Activated CD8-positive, alpha-beta T cell treated with anti-CD3 and anti-CD28 coated beads for 36 hours (primary cell): ENCODE data around the gene ACTN3. TPM values are rescaled to one million over a fixed set of nuclear protein-coding genes. Genes with fewer than 3 reads are reported as not detected.

Experiments used
- ATAC-seq: fragments of 200-7000 bp; cut with Tn5 transposase; one replicate; pipeline ENCODE4 v1.10.0; 2021; ENCODE audit warnings: mild to moderate bottlenecking, moderate library complexity
- CTCF ChIA-PET: fragments of 350-600 bp; sonication (Branson Sonifier 250); formaldehyde crosslinking; loops from one replicate; lab custom pipeline; 2021; ENCODE audit warnings: antibody characterized with exemption; lab: Charles Lee
- POLR2A ChIA-PET: fragments of 350-600 bp; sonication (Branson Sonifier 250); formaldehyde crosslinking; loops from one replicate; lab custom pipeline; 2021; ENCODE audit warnings: antibody characterized with exemption; lab: Charles Lee
- DNase-seq: peaks from one replicate; pipeline ENCODE4 v3.0.0-alpha.2; 2020
- H3K27ac Mint-ChIP-seq: one replicate; pipeline ENCODE4 v1.8.0; 2021; ENCODE audit warnings: mild to moderate bottlenecking, mixed read lengths
- H3K27me3 Mint-ChIP-seq: one replicate; pipeline ENCODE4 v1.8.0; 2021; ENCODE audit warnings: mixed read lengths
- H3K36me3 Mint-ChIP-seq: one replicate; pipeline ENCODE4 v1.8.0; 2021; ENCODE audit warnings: low read depth, mixed read lengths
- H3K4me1 Mint-ChIP-seq: one replicate; pipeline ENCODE4 v1.8.0; 2021; ENCODE audit warnings: low read depth, mixed read lengths
- H3K4me3 Mint-ChIP-seq: one replicate; pipeline ENCODE4 v1.8.0; 2021; ENCODE audit warnings: mild to moderate bottlenecking, moderate library complexity, mixed read lengths
- H3K9me3 Mint-ChIP-seq: one replicate; pipeline ENCODE4 v1.8.0; 2021; ENCODE audit warnings: mixed read lengths
- intact Hi-C: fragments of 100-400 bp; cut with micrococcal nuclease; formaldehyde crosslinking; loops from one replicate; pipeline ENCODE4 v1.10.0; 2022
- total RNA-seq, 2 experiments: library from RNA; stranded (reverse); gene quantifications; one replicate each; pipeline ENCODE4 v1.2.3, GENCODE V29; 2021
- TF ChIP-seq, protein P1 (sequence below): fragments of 200-600 bp; IDR thresholded peaks from one replicate; pipeline ENCODE4 v1.8.0; 2022; ENCODE audit warnings: antibody characterized with exemption, mild to moderate bottlenecking

Gene ACTN3
- total RNA-seq, 2 experiments from 2014 or later, result 0.14 TPM; not detected in 1

GRCh38 chr11:66559142-66559865 is 12.6 kb downstream of the ACTN3 start:
- Mint-ChIP-seq H3K27me3 (peaks cover 9% of the 10 kb centered on the region), H3K36me3 (no peaks in the 10 kb centered on the region), H3K4me1 (peaks cover 3% of the 10 kb centered on the region), H3K9me3 (no peaks in the 10 kb centered on the region), H3K4me3 (no peak overlapping the region), H3K27ac (no peak overlapping the region)
- intact Hi-C loops, result no loop called here
- CTCF ChIA-PET, result interaction anchor here (1.4 to 2.5 kb wide), 2 partner anchors 13 to 119 kb away, joined by 5 to 6 read pairs; partner anchors contain the start of genes RBM4B and ZDHHC24
- TF ChIP-seq, protein P1, sequence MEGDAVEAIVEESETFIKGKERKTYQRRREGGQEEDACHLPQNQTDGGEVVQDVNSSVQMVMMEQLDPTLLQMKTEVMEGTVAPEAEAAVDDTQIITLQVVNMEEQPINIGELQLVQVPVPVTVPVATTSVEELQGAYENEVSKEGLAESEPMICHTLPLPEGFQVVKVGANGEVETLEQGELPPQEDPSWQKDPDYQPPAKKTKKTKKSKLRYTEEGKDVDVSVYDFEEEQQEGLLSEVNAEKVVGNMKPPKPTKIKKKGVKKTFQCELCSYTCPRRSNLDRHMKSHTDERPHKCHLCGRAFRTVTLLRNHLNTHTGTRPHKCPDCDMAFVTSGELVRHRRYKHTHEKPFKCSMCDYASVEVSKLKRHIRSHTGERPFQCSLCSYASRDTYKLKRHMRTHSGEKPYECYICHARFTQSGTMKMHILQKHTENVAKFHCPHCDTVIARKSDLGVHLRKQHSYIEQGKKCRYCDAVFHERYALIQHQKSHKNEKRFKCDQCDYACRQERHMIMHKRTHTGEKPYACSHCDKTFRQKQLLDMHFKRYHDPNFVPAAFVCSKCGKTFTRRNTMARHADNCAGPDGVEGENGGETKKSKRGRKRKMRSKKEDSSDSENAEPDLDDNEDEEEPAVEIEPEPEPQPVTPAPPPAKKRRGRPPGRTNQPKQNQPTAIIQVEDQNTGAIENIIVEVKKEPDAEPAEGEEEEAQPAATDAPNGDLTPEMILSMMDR, result no peak
- ATAC-seq (peak; percentile 82), DNase-seq (peak; percentile 36)
- POLR2A ChIA-PET, result interaction anchor here (0.9 kb wide), 1 partner anchor 14 kb away, joined by 3 read pairs; the partner anchor contains the start of gene ZDHHC24

DNA sequence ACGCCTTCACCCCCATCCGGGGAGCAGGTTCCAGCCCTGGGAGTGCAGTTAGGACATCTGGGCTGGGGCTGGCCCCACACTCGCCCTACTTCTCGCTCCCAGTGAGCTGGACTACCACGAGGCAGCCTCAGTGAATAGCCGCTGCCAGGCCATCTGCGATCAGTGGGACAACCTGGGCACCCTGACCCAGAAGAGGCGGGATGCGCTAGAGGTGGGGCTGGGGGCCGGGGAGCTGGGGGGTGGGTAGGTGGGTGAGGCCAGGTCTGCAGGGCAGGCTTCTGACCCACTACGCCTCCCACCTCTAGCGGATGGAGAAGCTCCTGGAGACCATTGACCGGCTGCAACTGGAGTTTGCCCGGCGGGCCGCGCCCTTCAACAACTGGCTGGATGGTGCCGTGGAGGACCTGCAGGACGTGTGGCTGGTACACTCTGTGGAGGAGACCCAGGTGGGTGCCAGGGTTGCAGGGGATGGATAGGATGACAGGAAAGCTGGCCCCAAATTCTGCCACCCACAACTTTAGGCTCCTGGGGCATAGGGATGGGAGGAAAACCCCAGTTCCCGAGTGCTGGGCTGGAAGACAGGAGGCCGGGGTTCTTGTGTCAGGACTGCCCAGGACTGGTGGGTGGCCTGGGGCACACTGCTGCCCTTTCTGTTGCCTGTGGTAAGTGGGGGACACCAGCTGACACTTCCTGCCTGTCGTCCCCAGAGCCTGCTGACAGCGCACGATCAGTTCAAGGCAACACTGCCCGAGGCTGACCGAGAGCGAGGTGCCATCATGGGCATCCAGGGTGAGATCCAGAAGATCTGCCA is 13.4 kb downstream of the ACTN3 start:
- H3K4me1 Mint-ChIP-seq, result peaks cover 3% of the 10 kb centered on the region
- no peak overlapping the region for H3K4me3 Mint-ChIP-seq
- peaks cover 9% of the 10 kb centered on the region for H3K27me3 Mint-ChIP-seq
- no peaks in the 10 kb centered on the region for H3K36me3 Mint-ChIP-seq
- ChIA-PET CTCF (interaction anchor here (1.4 to 2.5 kb wide), 2 partner anchors 14 to 118 kb away, joined by 5 to 6 read pairs; partner anchors contain the start of genes RBM4B and ZDHHC24), POLR2A (interaction anchor here (0.9 kb wide), 1 partner anchor 14 kb away, joined by 3 read pairs; the partner anchor contains the start of gene ZDHHC24)
- H3K9me3 Mint-ChIP-seq, result no peaks in the 10 kb centered on the region
- ATAC-seq (no peak), DNase-seq (no peak)
- TF ChIP-seq, protein P1, result no peak
- intact Hi-C loops, result no loop called here
- H3K27ac Mint-ChIP-seq, result no peak overlapping the region

DNA sequence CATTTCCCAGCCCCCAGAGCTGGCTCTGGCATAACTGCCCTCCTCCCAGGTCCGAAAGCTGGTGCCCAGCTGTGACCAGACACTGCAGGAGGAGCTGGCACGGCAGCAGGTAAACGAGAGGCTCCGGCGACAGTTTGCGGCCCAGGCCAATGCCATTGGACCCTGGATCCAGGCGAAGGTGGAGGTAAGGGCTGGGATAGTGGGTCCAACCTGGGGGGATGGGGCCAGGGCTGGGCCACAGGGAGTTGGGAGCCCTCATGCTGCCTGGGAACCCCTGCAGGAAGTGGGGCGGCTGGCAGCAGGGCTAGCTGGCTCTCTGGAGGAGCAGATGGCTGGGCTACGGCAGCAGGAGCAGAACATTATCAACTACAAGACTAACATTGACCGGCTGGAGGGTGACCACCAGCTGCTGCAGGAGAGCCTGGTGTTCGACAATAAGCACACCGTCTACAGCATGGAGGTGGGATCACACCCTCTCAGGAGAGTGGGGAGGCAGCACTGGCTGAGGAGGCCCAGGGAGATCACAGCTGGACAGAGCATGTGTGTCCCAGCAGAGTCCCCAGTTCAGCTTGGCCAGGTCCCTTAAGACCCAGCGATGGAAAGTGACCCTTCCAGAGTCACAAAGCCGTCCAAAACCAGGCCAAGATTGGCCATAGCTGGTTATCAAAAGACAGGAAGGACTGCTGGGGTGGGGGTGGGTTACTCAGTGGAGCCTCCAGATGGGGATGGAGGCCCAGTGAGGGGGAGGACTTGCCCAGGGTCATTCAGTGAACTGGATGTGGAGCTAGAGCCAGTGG is 14.7 kb downstream of the ACTN3 start:
- ATAC-seq (no peak), DNase-seq (no peak)
- POLR2A ChIA-PET, result interaction anchor here (0.5 to 1.3 kb wide), 3 partner anchors 13 to 85 kb away, joined by 3 read pairs; partner anchors contain the start of gene BBS1
- peaks cover 3% of the 10 kb centered on the region for H3K4me1 Mint-ChIP-seq
- H3K27me3 Mint-ChIP-seq, result peaks cover 9% of the 10 kb centered on the region
- H3K9me3 Mint-ChIP-seq, result no peaks in the 10 kb centered on the region
- H3K4me3 Mint-ChIP-seq, result no peak overlapping the region
- CTCF ChIA-PET, result interaction anchor here (0.9 to 1.3 kb wide), 2 partner anchors 15 to 31 kb away, joined by 3 to 4 read pairs; partner anchors contain the start of genes ACTN3, CCDC87 and CCS
- TF ChIP-seq, protein P1, result no peak
- H3K27ac Mint-ChIP-seq, result no peak overlapping the region
- intact Hi-C loops, result no loop called here
- H3K36me3 Mint-ChIP-seq, result no peaks in the 10 kb centered on the region

GRCh38 chr11:66561975-66562248 is 15.2 kb downstream of the ACTN3 start:
- POLR2A ChIA-PET, result interaction anchor here (0.5 to 1.3 kb wide), 3 partner anchors 13 to 84 kb away, joined by 3 read pairs; partner anchors contain the start of gene BBS1
- H3K4me1 Mint-ChIP-seq, result peaks cover 3% of the 10 kb centered on the region
- H3K27ac Mint-ChIP-seq, result no peak overlapping the region
- TF ChIP-seq, protein P1, result no peak
- DNase-seq, result no peak
- no peak for ATAC-seq
- CTCF ChIA-PET, result interaction anchor here (0.9 to 1.3 kb wide), 3 partner anchors 15 to 117 kb away, joined by 3 to 7 read pairs (median 4); partner anchors contain the start of genes ACTN3, CCDC87, CCS and RBM4B
- intact Hi-C loops, result no loop called here
- H3K4me3 Mint-ChIP-seq, result no peak overlapping the region
- H3K36me3 Mint-ChIP-seq, result no peaks in the 10 kb centered on the region
- no peaks in the 10 kb centered on the region for H3K9me3 Mint-ChIP-seq
- peaks cover 9% of the 10 kb centered on the region for H3K27me3 Mint-ChIP-seq
